Medulla oblongata (tissue), 1 donor: Measurements from ENCODE around the gene COCH.

ENCODE experiments used
- DNase-seq: peaks from one replicate; pipeline ENCODE4 v3.0.0-alpha.2; 2015; ENCODE audit errors: extremely low spot score

Gene COCH

DNA sequence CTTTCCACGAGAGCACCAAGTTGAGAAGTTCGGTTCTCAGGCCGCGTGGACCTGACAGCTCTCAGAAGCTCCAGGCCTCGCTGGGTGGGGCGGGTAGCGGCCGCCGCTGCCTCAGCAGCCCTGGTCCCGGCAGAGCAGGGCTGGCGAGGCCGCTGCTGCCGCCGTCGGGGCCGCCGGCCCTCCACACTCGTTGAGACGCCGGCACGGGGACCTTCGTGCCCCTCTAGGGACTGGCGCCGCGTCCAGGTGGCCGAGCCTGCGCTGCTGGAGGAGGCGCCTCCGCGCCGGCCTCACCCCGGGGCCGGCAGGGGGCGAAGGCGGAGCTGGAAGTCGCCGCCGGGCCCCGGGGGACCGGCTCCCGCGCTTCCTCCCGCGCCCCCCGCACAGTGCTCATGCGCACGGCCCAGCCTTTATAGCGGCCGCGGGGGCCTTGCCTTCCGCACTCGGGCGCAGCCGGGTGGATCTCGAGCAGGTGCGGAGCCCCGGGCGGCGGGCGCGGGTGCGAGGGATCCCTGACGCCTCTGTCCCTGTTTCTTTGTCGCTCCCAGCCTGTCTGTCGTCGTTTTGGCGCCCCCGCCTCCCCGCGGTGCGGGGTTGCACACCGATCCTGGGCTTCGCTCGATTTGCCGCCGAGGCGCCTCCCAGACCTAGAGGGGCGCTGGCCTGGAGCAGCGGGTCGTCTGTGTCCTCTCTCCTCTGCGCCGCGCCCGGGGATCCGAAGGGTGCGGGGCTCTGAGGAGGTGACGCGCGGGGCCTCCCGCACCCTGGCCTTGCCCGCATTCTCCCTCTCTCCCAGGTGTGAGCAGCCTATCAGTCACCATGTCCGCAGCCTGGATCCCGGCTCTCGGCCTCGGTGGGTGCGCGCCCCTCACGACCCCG lies at the start of gene COCH:
TSS of gene COCH (plus strand) at position 440 of the 879 bp plus-strand sequence. CDS start at position 820, 380 bp downstream.
- no peak for DNase-seq

DNA sequence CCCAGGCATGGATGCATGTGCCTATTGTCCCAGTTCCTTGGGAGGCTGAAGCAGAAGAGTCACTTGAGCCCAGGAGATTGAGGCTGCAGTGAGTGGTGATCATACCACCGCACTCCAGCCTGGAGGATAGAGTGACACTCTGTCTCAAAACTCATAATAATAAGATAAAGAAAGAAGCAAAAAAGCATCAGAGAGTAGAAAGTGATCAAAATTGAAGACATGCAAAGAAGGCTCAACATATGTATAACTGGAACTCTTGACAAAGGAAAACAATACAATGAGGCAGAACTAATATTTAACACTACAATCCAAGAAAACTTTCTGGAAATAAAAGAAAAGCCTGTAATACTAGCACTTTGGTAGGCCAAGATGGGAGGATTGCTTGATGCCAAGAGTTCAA lies 48.3 kb upstream of the COCH start:
- DNase-seq = no peak

DNA sequence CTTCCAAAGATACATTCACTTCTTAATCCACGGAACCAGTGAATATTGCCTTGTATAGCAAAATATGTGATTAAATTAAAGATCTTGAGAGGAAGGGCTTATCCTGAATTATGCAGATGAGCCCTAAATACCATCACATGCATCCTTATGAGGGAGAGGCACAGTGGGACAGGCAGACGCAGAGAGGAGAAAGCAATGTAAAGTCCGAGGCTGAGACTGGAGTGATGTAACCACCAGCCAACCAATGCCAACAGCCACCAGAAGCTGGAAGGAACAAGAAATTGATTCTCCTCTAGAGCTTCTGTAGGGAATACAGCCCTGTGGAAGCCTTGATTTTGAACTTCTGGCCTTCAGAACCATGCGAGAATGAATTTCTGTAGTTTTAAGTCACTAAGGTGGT lies 44.5 kb upstream of the COCH start:
- no peak for DNase-seq

DNA sequence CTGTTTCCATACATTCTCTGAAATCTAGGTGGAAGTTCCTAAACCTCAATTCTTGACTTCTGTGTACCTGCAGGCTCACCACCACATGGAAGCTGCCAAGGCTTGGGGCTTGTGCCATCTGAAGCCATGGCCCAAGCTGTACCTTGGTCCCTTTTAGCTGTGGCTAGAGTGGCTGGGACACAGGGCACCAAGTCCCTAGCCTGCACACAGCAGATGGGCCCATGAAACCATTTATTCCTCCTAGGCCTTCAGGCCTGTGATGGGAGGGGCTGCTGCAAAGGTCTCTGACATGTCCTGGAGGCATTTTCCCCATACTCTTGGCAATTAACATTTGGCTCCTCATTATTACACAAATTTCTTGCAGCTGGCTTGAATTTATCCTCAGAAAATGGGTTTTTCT lies 40.0 kb upstream of the COCH start:
- no peak for DNase-seq

DNA sequence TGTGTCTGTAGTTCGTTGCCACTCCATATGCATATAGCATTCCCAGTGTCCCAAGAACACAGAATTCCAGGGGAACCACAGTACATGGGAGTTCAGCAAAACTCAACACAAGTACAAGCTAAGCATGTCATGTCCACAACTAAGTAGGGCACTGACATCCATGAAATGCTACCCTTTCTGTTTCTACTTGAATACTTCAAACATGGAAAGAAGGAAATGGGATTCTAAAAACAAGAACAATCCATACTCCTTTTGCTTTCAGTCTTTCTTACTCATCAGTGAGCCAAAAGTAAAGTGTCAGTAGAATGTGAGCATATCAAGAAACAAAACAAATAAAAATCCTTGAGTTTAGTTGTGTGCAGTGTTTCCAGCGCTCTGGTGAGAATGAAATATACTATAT lies 36.0 kb upstream of the COCH start:
- DNase-seq = no peak

GRCh38 chr14:30840086-30840779 lies 34.1 kb upstream of the COCH start:
- no peak for DNase-seq

DNA sequence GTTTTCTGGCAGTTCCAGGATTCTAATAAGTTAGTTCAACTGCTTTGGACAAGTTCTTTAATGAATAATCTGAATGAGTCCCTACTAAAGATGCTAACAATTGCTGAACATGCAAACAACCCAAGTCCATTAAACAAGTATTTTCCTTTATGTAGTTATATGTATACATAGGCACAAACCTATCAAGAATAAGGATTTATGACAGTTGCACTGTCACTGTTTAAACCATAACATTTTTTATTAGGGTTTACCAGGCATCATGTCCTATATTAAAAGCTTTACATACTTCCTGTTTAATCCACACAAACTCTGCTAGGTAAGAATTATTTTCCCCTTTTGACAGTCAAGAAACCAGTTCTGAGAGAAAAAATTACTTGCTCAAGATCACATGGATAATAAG lies 31.9 kb upstream of the COCH start:
- no peak for DNase-seq

GRCh38 chr14:30848449-30849240 lies 25.7 kb upstream of the COCH start:
- DNase-seq = no peak

- no peak for DNase-seq
These were observed 25.0 kb upstream of the COCH start for GRCh38 chr14:30849354-30849753.

GRCh38 chr14:30849983-30850382 lies 24.4 kb upstream of the COCH start:
- no peak for DNase-seq

DNA sequence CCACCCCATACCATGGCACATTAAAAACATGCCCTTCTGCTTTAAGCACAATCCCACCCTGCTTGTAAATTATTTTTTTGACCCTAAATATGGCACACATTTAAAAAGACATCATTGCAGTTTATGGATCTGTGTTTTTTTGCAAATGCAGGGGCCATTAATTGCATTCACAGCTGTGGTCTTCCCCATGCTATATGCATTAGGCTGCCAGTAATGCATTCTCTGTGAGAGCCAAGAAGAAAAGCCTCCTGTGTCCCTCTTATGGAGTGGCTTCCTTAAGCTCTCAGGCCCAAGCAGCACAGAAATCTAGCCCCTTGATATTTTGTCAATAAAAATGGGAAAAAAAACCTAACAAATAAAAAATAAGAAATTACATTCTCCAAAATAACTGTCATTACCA lies 20.4 kb upstream of the COCH start:
- no peak for DNase-seq

DNA sequence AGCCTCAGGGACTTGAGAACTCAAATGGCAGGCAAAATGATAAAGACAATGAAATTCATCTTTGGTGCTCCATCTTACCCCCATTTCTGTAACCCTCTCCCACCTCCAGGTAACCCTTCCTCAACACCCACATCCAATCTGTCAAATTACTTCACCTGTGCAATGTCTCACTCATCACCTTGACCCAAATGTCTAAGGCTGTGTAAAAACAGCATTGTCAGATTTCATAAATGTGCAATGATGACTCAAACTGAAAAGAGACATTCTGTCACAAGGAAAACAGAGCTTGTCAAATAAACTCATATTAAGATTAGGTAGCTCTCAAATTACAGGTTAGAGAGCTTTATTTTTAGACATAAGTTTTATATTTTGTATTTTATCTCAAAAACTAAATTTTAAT lies 19.9 kb upstream of the COCH start:
- DNase-seq = no peak

DNA sequence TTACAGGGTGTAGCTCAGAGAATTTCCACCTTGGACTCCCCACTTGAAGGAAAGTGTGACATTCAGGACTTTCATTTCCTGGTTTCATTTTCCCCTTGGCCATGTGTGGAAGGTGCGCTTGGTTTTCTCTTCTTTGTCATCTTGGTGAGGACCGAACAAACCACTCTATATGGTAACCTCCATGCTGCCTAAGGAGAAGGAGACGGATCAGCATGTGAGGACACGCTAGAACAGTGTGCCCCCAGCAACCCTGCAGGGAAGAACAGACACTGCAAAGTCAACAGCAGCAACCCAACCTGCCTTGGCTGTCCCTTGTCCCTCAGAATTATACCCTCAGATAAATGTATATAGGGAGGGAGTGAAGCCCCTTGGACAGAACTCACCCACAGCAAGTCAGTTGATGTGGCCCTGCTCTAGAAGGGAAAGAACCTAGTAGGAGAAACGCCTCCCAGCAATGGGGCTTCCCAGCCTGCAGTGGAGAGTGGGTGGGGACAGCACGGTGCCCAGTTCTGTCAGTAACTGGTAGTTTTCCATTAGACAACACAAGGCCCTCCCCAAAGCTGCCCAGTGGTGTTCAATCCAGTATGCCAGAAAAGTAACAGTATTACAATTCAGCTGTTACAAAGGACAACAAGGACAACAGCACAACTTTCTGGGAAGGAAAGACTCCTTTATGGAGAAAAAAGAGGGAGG lies 18.9 kb upstream of the COCH start:
- DNase-seq = no peak

DNA sequence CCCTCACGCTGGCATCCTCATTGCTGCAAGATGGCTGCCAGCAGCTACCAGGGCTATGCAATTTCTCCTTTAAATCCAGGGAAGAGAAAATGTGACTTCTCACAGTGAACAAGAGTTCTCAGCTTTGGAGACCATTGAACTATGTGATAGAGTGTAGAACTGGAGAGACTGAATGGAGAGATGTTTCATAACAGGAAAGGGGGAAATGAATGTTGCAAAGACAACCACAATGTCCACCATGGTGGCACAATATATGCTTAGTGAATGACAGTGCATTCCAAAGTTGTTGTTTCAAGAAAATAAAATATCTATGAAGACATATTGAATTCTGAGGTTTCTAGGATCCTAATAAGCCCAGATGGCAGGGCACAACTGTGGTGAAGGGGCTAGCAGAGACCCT lies 13.2 kb upstream of the COCH start:
- DNase-seq = no peak

GRCh38 chr14:30864934-30865333 lies 9.4 kb upstream of the COCH start:
- no peak for DNase-seq

- no peak for DNase-seq
These were observed 5.6 kb upstream of the COCH start for GRCh38 chr14:30868736-30869135.

- no peak for DNase-seq
These were observed 4.7 kb upstream of the COCH start for GRCh38 chr14:30869551-30870155.

GRCh38 chr14:30872602-30873001 lies 1.8 kb upstream of the COCH start:
- no peak for DNase-seq

DNA sequence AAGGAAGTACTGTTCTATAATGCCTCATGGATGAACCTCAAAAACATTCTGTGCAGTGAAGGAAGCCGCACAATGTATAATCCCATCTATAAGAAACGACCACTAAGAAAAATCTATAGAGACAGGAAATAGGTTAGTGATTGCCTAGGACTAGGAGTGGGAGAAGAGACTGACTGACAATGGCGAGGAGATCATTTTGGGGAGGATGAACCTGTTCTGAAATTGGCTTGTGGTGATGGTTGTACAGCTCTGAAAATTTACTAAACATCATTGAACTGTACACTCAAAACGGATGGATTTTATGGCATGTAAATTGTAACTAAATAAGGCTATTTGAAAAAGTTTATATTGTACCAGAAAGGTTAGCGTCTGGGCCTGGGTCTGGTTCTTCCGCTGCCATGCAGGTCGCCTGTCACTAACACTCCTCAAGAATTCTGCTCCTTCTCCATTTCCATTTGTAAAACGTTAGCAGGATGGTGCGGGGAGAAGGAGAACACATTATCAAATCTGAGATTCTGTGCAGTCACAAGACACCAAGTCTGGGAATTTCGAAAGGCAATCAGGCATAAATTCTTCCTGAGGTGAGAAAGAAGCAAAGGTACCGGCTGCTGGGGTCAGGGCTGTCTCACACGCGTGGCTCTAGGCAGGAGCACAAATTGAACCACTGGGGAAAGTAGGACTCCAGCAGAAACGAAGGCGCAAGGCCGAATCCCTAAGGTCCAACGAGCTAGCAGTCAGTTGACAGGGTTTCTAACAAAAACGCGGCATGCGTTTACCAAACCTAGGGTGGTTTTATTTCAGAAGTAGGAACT lies 845 bp upstream of the COCH start:
- no peak for DNase-seq

- DNase-seq = no peak
These were observed 834 bp downstream of the COCH start for GRCh38 chr14:30874999-30875787.
